B cell (primary cell): ENCODE data around the gene TBX4. TPM values are rescaled to one million over a fixed set of nuclear protein-coding genes. Genes with fewer than 3 reads are reported as not detected.

Source experiments
- ATAC-seq: fragments of 200-7000 bp; cut with Tn5 transposase; one replicate; pipeline ENCODE4 v1.10.0; 2021; ENCODE audit warnings: low read depth, mild to moderate bottlenecking, moderate number of reproducible peaks, moderate library complexity
- CTCF ChIA-PET: fragments of 350-600 bp; sonication (Branson Sonifier 250); formaldehyde crosslinking; loops from one replicate; lab custom pipeline; 2021; ENCODE audit warnings: antibody characterized with exemption, inconsistent platforms; lab: Charles Lee
- POLR2A ChIA-PET: fragments of 350-600 bp; sonication (Branson Sonifier 250); formaldehyde crosslinking; loops from one replicate; lab custom pipeline; 2021; ENCODE audit warnings: antibody characterized with exemption; lab: Charles Lee
- DNase-seq: peaks from one replicate; pipeline ENCODE4 v3.0.0; 2013
- H2AFZ ChIP-seq: 2 replicates; pipeline ENCODE4 v1.6.1; 2012; ENCODE audit warnings: mild to moderate bottlenecking, low read depth, low read length; ENCODE audit not compliant: insufficient read depth, poor library complexity, severe bottlenecking
- H3K27ac ChIP-seq, 2 donors: 1 replicate in 1 of 2; 2 replicates in 1 of 2; pipeline ENCODE4 v1.5.1; 2012 to 2013; ENCODE audit warnings: low read length in 2 of 2, mild to moderate bottlenecking in 2 of 2, moderate library complexity in 1 of 2
- H3K27me3 ChIP-seq, 4 experiments: fragments of 200-600 bp in 1 of 4; sonication (generic) in 1 of 4; replicated peaks in 1 of 4; 1 replicate in 2 of 4; 2 replicates in 2 of 4; pipeline versions ENCODE4 v1.6.1 to v1.7.0; 2013 to 2016; ENCODE audit warnings: low read length in 3 of 4, mild to moderate bottlenecking in 2 of 4, mixed read lengths in 1 of 4, moderate library complexity in 1 of 4; ENCODE audit not compliant: insufficient read depth in 4 of 4, control insufficient read depth in 3 of 4; ENCODE audit errors: control extremely low read depth in 1 of 4
- H3K36me3 ChIP-seq, 2 experiments: replicated peaks in 1 of 2; 1 replicate in 1 of 2; 2 replicates in 1 of 2; pipeline versions ENCODE4 v1.6.1 to v1.7.1; 2013; ENCODE audit warnings: low read length in 1 of 2; ENCODE audit not compliant: insufficient read depth in 2 of 2, control insufficient read depth in 1 of 2; ENCODE audit errors: control extremely low read depth in 1 of 2, extremely low read depth in 1 of 2
- H3K4me1 ChIP-seq, 2 donors: fragments of 200-600 bp in 1 of 2; sonication (generic) in 1 of 2; 1 replicate in 1 of 2; 2 replicates in 1 of 2; pipeline versions ENCODE4 v1.5.1 to v1.6.1; 2013 to 2017; ENCODE audit warnings: low read length in 2 of 2; ENCODE audit not compliant: control insufficient read depth in 2 of 2, insufficient read depth in 2 of 2
- H3K4me2 ChIP-seq: replicated peaks from 2 replicates; pipeline ENCODE3; 2012; ENCODE audit warnings: mild to moderate bottlenecking, low read depth, low read length; ENCODE audit not compliant: poor library complexity, severe bottlenecking
- H3K4me3 ChIP-seq, 5 experiments: fragments of 200-600 bp in 1 of 5; sonication (generic) in 1 of 5; 1 replicate in 3 of 5; 2 replicates in 2 of 5; pipeline versions ENCODE4 v1.5.1 to v1.7.0; 2011 to 2016; ENCODE audit warnings: low read length in 4 of 5, mild to moderate bottlenecking in 4 of 5, low read depth in 2 of 5, control low read depth in 1 of 5, moderate library complexity in 1 of 5; ENCODE audit not compliant: insufficient read depth in 1 of 5; ENCODE audit errors: control extremely low read depth in 1 of 5, extremely low read depth in 1 of 5
- H3K79me2 ChIP-seq: fragments of 200-600 bp; sonication (generic); one replicate; pipeline ENCODE4 v1.6.0; 2016; ENCODE audit warnings: low read length; ENCODE audit not compliant: control insufficient read depth, insufficient read depth
- H3K9ac ChIP-seq: fragments of 200-600 bp; sonication (generic); 2 replicates; pipeline ENCODE4 v1.6.1; 2017; ENCODE audit warnings: mild to moderate bottlenecking, low read length, moderate library complexity
- H3K9me3 ChIP-seq, 3 donors: one replicate each; pipeline versions ENCODE4 v1.6.1 to v1.7.1; 2013; ENCODE audit warnings: low read length in 2 of 3; ENCODE audit not compliant: control insufficient read depth in 2 of 3, insufficient read depth in 1 of 3; ENCODE audit errors: control extremely low read depth in 1 of 3
- H4K20me1 ChIP-seq: 2 replicates; pipeline ENCODE4 v1.6.0; 2012; ENCODE audit warnings: mild to moderate bottlenecking, low read length; ENCODE audit not compliant: insufficient read depth, control insufficient read depth, poor library complexity, severe bottlenecking
- H3K27ac Mint-ChIP-seq: one replicate; pipeline ENCODE4 v1.8.0; 2021; ENCODE audit warnings: mixed read lengths
- H3K27me3 Mint-ChIP-seq: one replicate; pipeline ENCODE4 v1.8.0; 2021; ENCODE audit warnings: mixed read lengths
- H3K4me1 Mint-ChIP-seq: one replicate; pipeline ENCODE4 v1.8.0; 2021; ENCODE audit warnings: mixed read lengths
- H3K4me3 Mint-ChIP-seq: one replicate; pipeline ENCODE4 v1.8.0; 2021; ENCODE audit warnings: mixed read lengths
- H3K9me3 Mint-ChIP-seq: one replicate; pipeline ENCODE4 v1.8.0; 2022; ENCODE audit warnings: mixed read lengths; ENCODE audit not compliant: insufficient read depth
- EZH2 ChIP-seq: IDR thresholded peaks from 2 replicates; pipeline ENCODE4 v1.6.1; 2012; ENCODE audit warnings: borderline replicate concordance, low read depth, mild to moderate bottlenecking, moderate library complexity, low read length; ENCODE audit not compliant: insufficient read depth, poor library complexity, severe bottlenecking
- WGBS: methylation state at CpG from one replicate; pipeline ENCODE4 v1.1.5; 2013; ENCODE audit warnings: missing lambda C conversion rate; ENCODE audit not compliant: insufficient coverage; 5-methylcytosine and 5-hydroxymethylcytosine counted together
- intact Hi-C: fragments of 100-400 bp; cut with micrococcal nuclease; formaldehyde crosslinking; loops from one replicate; pipeline ENCODE4 v1.10.0; 2022
- polyA plus RNA-seq: library from polyadenylated mRNA; depleted of rRNA; stranded (reverse); fragments of >200 nt; gene quantifications from 2 replicates; pipeline ENCODE4 v1.2.3, GENCODE V29; 2012
- total RNA-seq, 2 donors: library from RNA; stranded (reverse); fragments of 120-200 nt in 1 of 2; gene quantifications; 1 replicate in 1 of 2; 2 replicates in 1 of 2; pipeline versions ENCODE4 v1.2.3 to v1.2.4, GENCODE V29; 2013 to 2022
- TF ChIP-seq, protein P1 (sequence below): fragments of 200-600 bp; IDR thresholded peaks from one replicate; pipeline ENCODE4 v1.8.0; 2022; ENCODE audit warnings: antibody characterized with exemption, mild to moderate bottlenecking

The TBX4 gene
- total and polyA plus RNA-seq, 2 donors (not counting 1 experiment from before 2014, with no cell fraction given) = not detected

GRCh38 chr17:61422869-61423268 lies 29.4 kb upstream of the TBX4 start:
- DNase-seq (no peak), ATAC-seq (no peak)
- H3K27ac Mint-ChIP-seq = no peak overlapping the region
- Histone ChIP-seq H2AFZ (no peak overlapping the region), H3K9me3 (no peaks in the 10 kb centered on the region), H3K4me1 (no peaks in the 10 kb centered on the region), H4K20me1 (no peaks in the 10 kb centered on the region), H3K79me2 (no peaks in the 10 kb centered on the region), H3K9ac (no peak overlapping the region), H3K36me3 (no peaks in the 10 kb centered on the region), H3K4me2 (no peak overlapping the region), H3K27ac (no peak overlapping the region), H3K4me3 (no peak overlapping the region), H3K27me3 (peaks cover 0 to 32% (median 2%) of the 10 kb centered on the region in 4 experiments)
- ChIA-PET CTCF (interaction anchor here (0.9 kb wide), 1 partner anchor 10 kb away, joined by 3 read pairs; no protein-coding TSS in a partner anchor), POLR2A (no interaction called here)
- H3K27me3 Mint-ChIP-seq = peaks cover 66% of the 10 kb centered on the region
- no peak overlapping the region for H3K4me3 Mint-ChIP-seq
- TF ChIP-seq, protein P1, sequence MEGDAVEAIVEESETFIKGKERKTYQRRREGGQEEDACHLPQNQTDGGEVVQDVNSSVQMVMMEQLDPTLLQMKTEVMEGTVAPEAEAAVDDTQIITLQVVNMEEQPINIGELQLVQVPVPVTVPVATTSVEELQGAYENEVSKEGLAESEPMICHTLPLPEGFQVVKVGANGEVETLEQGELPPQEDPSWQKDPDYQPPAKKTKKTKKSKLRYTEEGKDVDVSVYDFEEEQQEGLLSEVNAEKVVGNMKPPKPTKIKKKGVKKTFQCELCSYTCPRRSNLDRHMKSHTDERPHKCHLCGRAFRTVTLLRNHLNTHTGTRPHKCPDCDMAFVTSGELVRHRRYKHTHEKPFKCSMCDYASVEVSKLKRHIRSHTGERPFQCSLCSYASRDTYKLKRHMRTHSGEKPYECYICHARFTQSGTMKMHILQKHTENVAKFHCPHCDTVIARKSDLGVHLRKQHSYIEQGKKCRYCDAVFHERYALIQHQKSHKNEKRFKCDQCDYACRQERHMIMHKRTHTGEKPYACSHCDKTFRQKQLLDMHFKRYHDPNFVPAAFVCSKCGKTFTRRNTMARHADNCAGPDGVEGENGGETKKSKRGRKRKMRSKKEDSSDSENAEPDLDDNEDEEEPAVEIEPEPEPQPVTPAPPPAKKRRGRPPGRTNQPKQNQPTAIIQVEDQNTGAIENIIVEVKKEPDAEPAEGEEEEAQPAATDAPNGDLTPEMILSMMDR = no peak
- 19% methylated on average over 2 of the region's 2 CpGs for WGBS
- no peaks in the 10 kb centered on the region for H3K4me1 Mint-ChIP-seq
- H3K9me3 Mint-ChIP-seq = no peaks in the 10 kb centered on the region
- intact Hi-C loops = no loop called here

- WGBS = 93% methylated on average over 7 of the region's 10 CpGs
- DNase-seq = no peak
- POLR2A ChIA-PET = no interaction called here
These were observed 28.1 kb upstream of the TBX4 start for GRCh38 chr17:61423967-61424649.

More at GRCh38 chr17:61423967-61424649, 28.1 kb upstream of the TBX4 start:
- Histone ChIP-seq H3K4me2 (no peak overlapping the region), H3K9ac (no peak overlapping the region), H3K9me3 (no peaks in the 10 kb centered on the region), H3K27ac (no peak overlapping the region), H3K4me1 (no peaks in the 10 kb centered on the region), H3K4me3 (no peak overlapping the region), H3K79me2 (no peaks in the 10 kb centered on the region), H4K20me1 (no peaks in the 10 kb centered on the region), H3K27me3 (peaks cover 0 to 28% (median 2%) of the 10 kb centered on the region in 4 experiments), H3K36me3 (no peaks in the 10 kb centered on the region), H2AFZ (no peak overlapping the region)
- Mint-ChIP-seq H3K9me3 (no peaks in the 10 kb centered on the region), H3K4me3 (no peak overlapping the region), H3K27ac (no peak overlapping the region), H3K27me3 (peaks cover 59% of the 10 kb centered on the region), H3K4me1 (no peaks in the 10 kb centered on the region)
- ATAC-seq = no peak
- intact Hi-C loops = no loop called here
- no peak for TF ChIP-seq EZH2
- TF ChIP-seq, protein P1 = no peak
- CTCF ChIA-PET = interaction anchor here (1.6 kb wide), 1 partner anchor 8 kb away, joined by 9 read pairs; no protein-coding TSS in a partner anchor
